Trophoblast cell (in vitro differentiated cells and primary cell): ENCODE results near the gene PAX6.

ENCODE experiments used
- DNase-seq, 2 donors: peaks; one replicate each; pipeline ENCODE4 v3.0.0-alpha.2; 2016
- H2AFZ ChIP-seq: 2 replicates; pipeline ENCODE4 v1.6.1; 2013; ENCODE audit warnings: low read length, moderate library complexity, mild to moderate bottlenecking; ENCODE audit not compliant: insufficient read depth, poor library complexity
- H2AK5ac ChIP-seq: 2 replicates; pipeline ENCODE4 v1.6.1; 2013; ENCODE audit warnings: mild to moderate bottlenecking, low read length
- H2BK120ac ChIP-seq: 2 replicates; pipeline ENCODE4 v1.6.1; 2013; ENCODE audit warnings: low read length, mild to moderate bottlenecking, moderate library complexity; ENCODE audit not compliant: insufficient read depth, poor library complexity
- H2BK12ac ChIP-seq: 2 replicates; pipeline ENCODE4 v1.6.1; 2013; ENCODE audit warnings: mild to moderate bottlenecking, low read length, moderate library complexity
- H2BK5ac ChIP-seq: 2 replicates; pipeline ENCODE4 v1.6.1; 2013; ENCODE audit warnings: low read length, low read depth, moderate library complexity, mild to moderate bottlenecking; ENCODE audit not compliant: poor library complexity
- H3K14ac ChIP-seq: 2 replicates; pipeline ENCODE4 v1.6.1; 2013; ENCODE audit warnings: mild to moderate bottlenecking, low read length
- H3K18ac ChIP-seq: 2 replicates; pipeline ENCODE4 v1.6.1; 2013; ENCODE audit warnings: mild to moderate bottlenecking, low read length
- H3K23ac ChIP-seq: 2 replicates; pipeline ENCODE4 v1.6.1; 2013; ENCODE audit warnings: low read length
- H3K27ac ChIP-seq: 2 replicates; pipeline ENCODE4 v1.5.1; 2013; ENCODE audit warnings: low read depth, mild to moderate bottlenecking, inconsistent platforms, low read length, moderate library complexity
- H3K27me3 ChIP-seq: 2 replicates; pipeline ENCODE4 v1.6.1; 2013; ENCODE audit warnings: inconsistent platforms, mild to moderate bottlenecking, low read length, moderate library complexity; ENCODE audit not compliant: insufficient read depth
- H3K36me3 ChIP-seq, 2 experiments: 1 replicate in 1 of 2; 2 replicates in 1 of 2; pipeline ENCODE4 v1.6.1; 2013; ENCODE audit warnings: low read length in 2 of 2, mild to moderate bottlenecking in 2 of 2, moderate library complexity in 1 of 2; ENCODE audit not compliant: insufficient read depth in 2 of 2, control insufficient read depth in 1 of 2
- H3K4ac ChIP-seq: 2 replicates; pipeline ENCODE4 v1.6.1; 2013; ENCODE audit warnings: low read depth, mild to moderate bottlenecking, low read length, moderate library complexity
- H3K4me1 ChIP-seq, 2 experiments: 1 replicate in 1 of 2; 2 replicates in 1 of 2; pipeline ENCODE4 v1.6.1; 2013; ENCODE audit warnings: low read length in 2 of 2, mild to moderate bottlenecking in 2 of 2, moderate library complexity in 1 of 2; ENCODE audit not compliant: insufficient read depth in 2 of 2, control insufficient read depth in 1 of 2
- H3K4me2 ChIP-seq: 2 replicates; pipeline ENCODE4 v1.6.1; 2013; ENCODE audit warnings: inconsistent platforms, mild to moderate bottlenecking, low read length, moderate library complexity
- H3K4me3 ChIP-seq: 2 replicates; pipeline ENCODE4 v1.5.1; 2013; ENCODE audit warnings: mild to moderate bottlenecking, low read depth, low read length, inconsistent platforms
- H3K79me1 ChIP-seq: one replicate; pipeline ENCODE4 v1.6.1; 2013; ENCODE audit warnings: low read length
- H3K79me2 ChIP-seq: 2 replicates; pipeline ENCODE4 v1.6.1; 2013; ENCODE audit warnings: low read length, mild to moderate bottlenecking; ENCODE audit not compliant: control insufficient read depth, insufficient read depth, poor library complexity
- H3K9ac ChIP-seq: 2 replicates; pipeline ENCODE4 v1.6.1; 2013; ENCODE audit warnings: mild to moderate bottlenecking, low read length
- H3K9me3 ChIP-seq: 2 replicates; pipeline ENCODE4 v1.6.1; 2013; ENCODE audit warnings: low read depth, mild to moderate bottlenecking, control low read depth, inconsistent platforms, low read length; ENCODE audit not compliant: insufficient read depth
- H4K12ac ChIP-seq: 2 replicates; pipeline ENCODE4 v1.6.1; 2013; ENCODE audit warnings: low read depth, mild to moderate bottlenecking, low read length, moderate library complexity
- H4K8ac ChIP-seq: 2 replicates; pipeline ENCODE4 v1.6.1; 2013; ENCODE audit warnings: low read depth, mild to moderate bottlenecking, low read length, moderate library complexity
- H4K91ac ChIP-seq: one replicate; pipeline ENCODE4 v1.6.1; 2013; ENCODE audit warnings: low read depth, mild to moderate bottlenecking, low read length, moderate library complexity
- WGBS: extraction: QIAGEN DNeasy Blood & Tissue Kit; methylation state at CpG from one replicate; pipeline ENCODE4 v1.1.7; 2013; ENCODE audit warnings: missing lambda C conversion rate; ENCODE audit not compliant: insufficient read length, insufficient coverage; ENCODE audit errors: extremely low coverage; 5-methylcytosine and 5-hydroxymethylcytosine counted together

The PAX6 gene

DNA sequence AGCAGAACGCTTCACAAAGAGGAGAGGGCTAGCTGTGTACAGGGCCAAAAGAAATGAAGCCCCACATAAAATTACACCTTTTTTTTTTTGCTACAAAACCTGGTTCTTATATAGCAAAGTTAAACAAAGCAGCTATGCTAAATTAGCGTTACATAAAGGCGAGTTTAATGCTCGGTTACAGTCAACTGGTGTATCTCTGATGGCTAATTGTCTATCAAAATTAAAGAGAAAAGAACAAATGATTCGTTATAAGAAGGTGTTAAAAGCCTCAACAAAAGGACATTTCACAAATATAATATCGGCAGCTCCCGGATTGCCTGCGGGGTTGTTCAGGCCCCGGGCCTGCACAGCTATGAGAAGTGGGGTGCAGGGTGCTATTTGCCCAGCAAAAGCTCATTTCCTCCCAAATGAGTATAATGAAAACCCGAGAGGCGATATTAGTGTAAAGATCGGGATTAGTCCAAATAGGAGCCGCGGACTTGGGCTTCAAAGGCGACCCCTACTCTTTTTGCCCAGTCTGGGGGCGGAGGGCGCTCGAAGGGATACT is 13.3 kb upstream of the PAX6 start:
- Histone ChIP-seq H3K4me2 (no peak overlapping the region), H3K27ac (no peak overlapping the region), H3K27me3 (peaks cover 79% of the 10 kb centered on the region), H3K14ac (no peak overlapping the region), H4K8ac (no peak overlapping the region), H3K23ac (no peak overlapping the region), H2AFZ (no peak overlapping the region), H3K9ac (no peak overlapping the region), H2BK120ac (no peak overlapping the region), H3K4me3 (no peak overlapping the region), H2BK12ac (no peak overlapping the region), H3K9me3 (peaks cover 10% of the 10 kb centered on the region), H3K4me1 (no peaks in the 10 kb centered on the region), H3K18ac (no peak overlapping the region), H3K4ac (no peak overlapping the region), H2BK5ac (no peak overlapping the region), H4K12ac (no peak overlapping the region), H2AK5ac (no peak overlapping the region), H3K36me3 (no peaks in the 10 kb centered on the region), H3K79me1 (no peaks in the 10 kb centered on the region), H3K79me2 (no peaks in the 10 kb centered on the region), H4K91ac (no peak overlapping the region)
- WGBS: no CpG with 5 or more reads among the region's 18 CpGs
- DNase-seq: no peak

- H2BK12ac ChIP-seq: no peak overlapping the region
- H4K12ac ChIP-seq: no peak overlapping the region
- no peak overlapping the region for H3K27ac ChIP-seq
- no peak overlapping the region for H3K4me2 ChIP-seq
- peaks cover 13% of the 10 kb centered on the region for H3K9me3 ChIP-seq
- no peaks in the 10 kb centered on the region for H3K79me2 ChIP-seq
- no peak overlapping the region for H3K18ac ChIP-seq
- no peak overlapping the region for H2AK5ac ChIP-seq
- no peak overlapping the region for H2BK5ac ChIP-seq
- no CpG with 5 or more reads among the region's 24 CpGs for WGBS
- H2AFZ ChIP-seq: no peak overlapping the region
- H3K4ac ChIP-seq: no peak overlapping the region
- H3K9ac ChIP-seq: no peak overlapping the region
- peaks cover 84% of the 10 kb centered on the region for H3K27me3 ChIP-seq
- no peaks in the 10 kb centered on the region for H3K36me3 ChIP-seq
- H4K8ac ChIP-seq: no peak overlapping the region
- H3K4me3 ChIP-seq: no peak overlapping the region
- DNase-seq: no peak
- H4K91ac ChIP-seq: no peak overlapping the region
- no peak overlapping the region for H3K23ac ChIP-seq
- no peaks in the 10 kb centered on the region for H3K79me1 ChIP-seq
- H3K14ac ChIP-seq: no peak overlapping the region
- no peaks in the 10 kb centered on the region for H3K4me1 ChIP-seq
- H2BK120ac ChIP-seq: no peak overlapping the region
Measured at GRCh38 chr11:31823644-31824331, 12.7 kb upstream of the PAX6 start.

GRCh38 chr11:31822927-31823643 is 12.0 kb upstream of the PAX6 start:
- H3K23ac ChIP-seq: no peak overlapping the region
- no peak overlapping the region for H2AFZ ChIP-seq
- peaks cover 13% of the 10 kb centered on the region for H3K9me3 ChIP-seq
- no peak overlapping the region for H3K4ac ChIP-seq
- H2BK12ac ChIP-seq: no peak overlapping the region
- no peak overlapping the region for H3K9ac ChIP-seq
- no peak overlapping the region for H3K18ac ChIP-seq
- H3K14ac ChIP-seq: no peak overlapping the region
- H3K79me2 ChIP-seq: no peaks in the 10 kb centered on the region
- no peak overlapping the region for H2BK120ac ChIP-seq
- peaks cover 0 to under 1% of the 10 kb centered on the region in 2 experiments for H3K4me1 ChIP-seq
- no peaks in the 10 kb centered on the region for H3K79me1 ChIP-seq
- H3K36me3 ChIP-seq: no peaks in the 10 kb centered on the region
- H4K91ac ChIP-seq: no peak overlapping the region
- H2AK5ac ChIP-seq: no peak overlapping the region
- no peak overlapping the region for H3K4me2 ChIP-seq
- H3K27me3 ChIP-seq: peaks cover 91% of the 10 kb centered on the region
- no peak overlapping the region for H2BK5ac ChIP-seq
- no peak overlapping the region for H4K12ac ChIP-seq
- no peak overlapping the region for H3K4me3 ChIP-seq
- no peak overlapping the region for H4K8ac ChIP-seq
- DNase-seq: no peak
- WGBS: no CpG with 5 or more reads among the region's 14 CpGs
- H3K27ac ChIP-seq: no peak overlapping the region

DNA sequence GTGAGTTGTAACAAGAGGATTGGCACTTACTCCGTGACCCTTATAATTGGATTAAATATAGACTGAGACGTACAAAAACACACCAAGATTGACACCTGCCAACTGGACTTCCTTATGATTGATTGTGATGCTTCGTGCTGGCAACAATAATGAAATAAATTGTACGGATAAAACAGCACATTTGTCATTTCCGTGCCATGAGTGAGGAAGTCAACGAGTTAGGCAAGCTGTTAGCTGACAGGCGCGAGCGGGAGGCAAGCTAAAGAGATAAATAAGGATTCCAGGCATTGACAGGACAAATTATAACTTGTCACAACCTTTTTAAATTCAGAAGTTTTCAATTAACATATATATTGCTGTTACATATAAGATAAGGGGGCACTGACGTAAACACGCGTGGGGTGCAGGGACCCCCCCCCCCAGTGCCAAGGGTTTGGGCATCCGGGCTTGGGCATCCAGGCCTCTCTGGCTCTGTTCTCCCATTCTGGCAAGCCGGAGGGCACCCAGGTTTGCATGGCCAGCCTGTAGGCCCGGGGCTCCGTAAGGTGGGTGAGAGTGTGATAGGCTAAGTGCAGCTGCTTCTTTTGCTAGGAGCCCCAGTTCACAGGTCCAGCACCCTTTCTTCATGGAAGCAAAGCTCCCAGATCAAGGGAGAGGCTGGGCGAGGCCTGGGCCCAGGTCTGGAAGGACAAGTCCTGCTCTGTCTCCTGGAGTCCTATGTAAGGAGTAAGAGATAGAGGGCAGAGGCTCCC is 11.2 kb upstream of the PAX6 start:
- no peak for DNase-seq
- Histone ChIP-seq H3K4me3 (no peak overlapping the region), H3K23ac (no peak overlapping the region), H2BK120ac (no peak overlapping the region), H3K14ac (no peak overlapping the region), H2AK5ac (no peak overlapping the region), H3K27ac (no peak overlapping the region), H3K9me3 (peaks cover 12% of the 10 kb centered on the region), H3K18ac (no peak overlapping the region), H3K4me2 (no peak overlapping the region), H3K9ac (no peak overlapping the region), H3K36me3 (no peaks in the 10 kb centered on the region), H4K8ac (no peak overlapping the region), H3K79me2 (no peaks in the 10 kb centered on the region), H2BK5ac (no peak overlapping the region), H3K4me1 (peaks cover 4 to 5% of the 10 kb centered on the region in 2 experiments), H3K4ac (no peak overlapping the region), H2BK12ac (no peak overlapping the region), H4K91ac (no peak overlapping the region), H3K79me1 (no peaks in the 10 kb centered on the region), H4K12ac (no peak overlapping the region), H3K27me3 (peaks cover 92% of the 10 kb centered on the region), H2AFZ (no peak overlapping the region)
- no CpG with 5 or more reads among the region's 17 CpGs for WGBS
